Lung (tissue), 12 donors: ENCODE data around the gene LSM7. TPM values are rescaled to one million over a fixed set of nuclear protein-coding genes. Genes with fewer than 3 reads are reported as not detected.

Source experiments
- ATAC-seq: fragments of 200-7000 bp; cut with Tn5 transposase; one replicate; pipeline ENCODE4 v1.9.1; 2020; ENCODE audit warnings: moderate number of reproducible peaks; ENCODE audit not compliant: insufficient read depth, low FRiP score
- DNase-seq, 3 donors: peaks; one replicate each; pipeline ENCODE4 v3.0.0-alpha.2; 2013 to 2017
- H3K27ac ChIP-seq, 2 donors: one replicate each; pipeline ENCODE4 v1.5.1; 2013; ENCODE audit warnings: mild to moderate bottlenecking in 2 of 2, moderate library complexity in 2 of 2, control low read depth in 1 of 2, inconsistent platforms in 1 of 2, low read depth in 1 of 2, low read length in 1 of 2
- H3K27me3 ChIP-seq, 3 donors: one replicate each; pipeline ENCODE4 v1.5.1; 2013; ENCODE audit warnings: low read length in 2 of 3; ENCODE audit not compliant: control insufficient read depth in 3 of 3, insufficient read depth in 3 of 3
- H3K36me3 ChIP-seq, 4 donors: one replicate each; pipeline ENCODE4 v1.5.1; 2013; ENCODE audit warnings: low read length in 4 of 4, mild to moderate bottlenecking in 1 of 4, moderate library complexity in 1 of 4; ENCODE audit not compliant: control insufficient read depth in 4 of 4, insufficient read depth in 4 of 4
- H3K4me1 ChIP-seq, 5 donors: one replicate each; pipeline ENCODE4 v1.5.1; 2013; ENCODE audit warnings: low read length in 5 of 5, mild to moderate bottlenecking in 2 of 5, moderate library complexity in 1 of 5; ENCODE audit not compliant: control insufficient read depth in 5 of 5, insufficient read depth in 5 of 5
- H3K4me3 ChIP-seq: one replicate; pipeline ENCODE4 v1.5.1; 2013; ENCODE audit warnings: mild to moderate bottlenecking, control low read depth, moderate library complexity
- H3K9ac ChIP-seq, 2 donors: one replicate each; pipeline ENCODE4 v1.5.1; 2013; ENCODE audit warnings: low read length in 2 of 2, control low read depth in 1 of 2; ENCODE audit not compliant: insufficient read depth in 1 of 2
- H3K9me3 ChIP-seq, 4 donors: one replicate each; pipeline ENCODE4 v1.5.1; 2013; ENCODE audit warnings: low read length in 3 of 4, mild to moderate bottlenecking in 1 of 4, moderate library complexity in 1 of 4; ENCODE audit not compliant: control insufficient read depth in 4 of 4, insufficient read depth in 3 of 4
- WGBS, 2 donors: extraction: QIAGEN DNeasy Blood & Tissue Kit; methylation state at CpG; one replicate each; pipeline ENCODE4 v1.1.7; 2013; 5-methylcytosine and 5-hydroxymethylcytosine counted together
- polyA plus RNA-seq, 2 donors: library from polyadenylated mRNA; stranded (reverse); fragments of 200-250 nt; gene quantifications; one replicate each; pipeline ENCODE4 v1.2.1, GENCODE V29; 2013
- total RNA-seq, 2 donors: library from RNA; depleted of rRNA in 1 of 2; stranded (reverse); fragments of >200 nt in 1 of 2; gene quantifications; one replicate each; pipeline ENCODE4 v1.2.1, GENCODE V29; 2014 to 2021
- TF ChIP-seq, protein P1 (sequence below): IDR thresholded peaks from 2 replicates; pipeline ENCODE4 v1.5.1; 2012; ENCODE audit warnings: mild to moderate bottlenecking; ENCODE audit errors: control extremely low read depth, extremely low read depth
- donor health status: control.
- donor health status: control.
- donor health status: Bipolar disorder and iron deficiency.
- donor health status: healthy.
- donor health status: DM: yes; HTN: yes; CAD: no.

LSM7 gene
- total and polyA plus RNA-seq, 4 donors, result 54.9 to 307 (median 191) TPM

GRCh38 chr19:2357279-2358206, 29.2 kb upstream of the LSM7 start:
- Histone ChIP-seq H3K27me3 (peaks cover 0 to 29% (median 19%) of the 10 kb centered on the region in 3 donors), H3K9ac (no peak overlapping the region), H3K4me3 (no peak overlapping the region), H3K27ac (no peak overlapping the region), H3K4me1 (no peaks in the 10 kb centered on the region), H3K36me3 (peaks cover 0 to 20% (median 1%) of the 10 kb centered on the region in 4 donors), H3K9me3 (no peaks in the 10 kb centered on the region)
- TF ChIP-seq, protein P1, sequence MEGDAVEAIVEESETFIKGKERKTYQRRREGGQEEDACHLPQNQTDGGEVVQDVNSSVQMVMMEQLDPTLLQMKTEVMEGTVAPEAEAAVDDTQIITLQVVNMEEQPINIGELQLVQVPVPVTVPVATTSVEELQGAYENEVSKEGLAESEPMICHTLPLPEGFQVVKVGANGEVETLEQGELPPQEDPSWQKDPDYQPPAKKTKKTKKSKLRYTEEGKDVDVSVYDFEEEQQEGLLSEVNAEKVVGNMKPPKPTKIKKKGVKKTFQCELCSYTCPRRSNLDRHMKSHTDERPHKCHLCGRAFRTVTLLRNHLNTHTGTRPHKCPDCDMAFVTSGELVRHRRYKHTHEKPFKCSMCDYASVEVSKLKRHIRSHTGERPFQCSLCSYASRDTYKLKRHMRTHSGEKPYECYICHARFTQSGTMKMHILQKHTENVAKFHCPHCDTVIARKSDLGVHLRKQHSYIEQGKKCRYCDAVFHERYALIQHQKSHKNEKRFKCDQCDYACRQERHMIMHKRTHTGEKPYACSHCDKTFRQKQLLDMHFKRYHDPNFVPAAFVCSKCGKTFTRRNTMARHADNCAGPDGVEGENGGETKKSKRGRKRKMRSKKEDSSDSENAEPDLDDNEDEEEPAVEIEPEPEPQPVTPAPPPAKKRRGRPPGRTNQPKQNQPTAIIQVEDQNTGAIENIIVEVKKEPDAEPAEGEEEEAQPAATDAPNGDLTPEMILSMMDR, result no peak
- 92 to 94% methylated on average over 3 of the region's 3 CpGs for WGBS, 2 donors
- DNase-seq, result no peak
- no peak for ATAC-seq

GRCh38 chr19:2356036-2356646, 27.8 kb upstream of the LSM7 start:
- H3K9me3 ChIP-seq, result no peaks in the 10 kb centered on the region
- DNase-seq (no peak), ATAC-seq (no peak)
- 82 to 83% methylated on average over 21 of the region's 21 CpGs for WGBS, 2 donors
- TF ChIP-seq, protein P1, result no peak
- no peak overlapping the region for H3K4me3 ChIP-seq
- H3K4me1 ChIP-seq, result no peaks in the 10 kb centered on the region
- H3K27me3 ChIP-seq, result peaks cover 0 to 16% (median 10%) of the 10 kb centered on the region in 3 donors
- H3K27ac ChIP-seq, result no peak overlapping the region
- H3K9ac ChIP-seq, result no peak overlapping the region
- H3K36me3 ChIP-seq, result peaks cover 0 to 29% (median 1%) of the 10 kb centered on the region in 4 donors

- no peak for DNase-seq
Measured at GRCh38 chr19:2355168-2356035, 27.0 kb upstream of the LSM7 start.

More at GRCh38 chr19:2355168-2356035, 27.0 kb upstream of the LSM7 start:
- Histone ChIP-seq H3K36me3 (peaks cover 0 to 30% (median 3%) of the 10 kb centered on the region in 4 donors), H3K4me3 (no peak overlapping the region), H3K4me1 (no peaks in the 10 kb centered on the region), H3K9ac (no peak overlapping the region), H3K27me3 (peaks cover 0 to 12% (median 6%) of the 10 kb centered on the region in 3 donors), H3K9me3 (no peaks in the 10 kb centered on the region), H3K27ac (no peak overlapping the region)
- 86 to 89% methylated on average over 24 of the region's 24 CpGs for WGBS, 2 donors
- TF ChIP-seq, protein P1, result no peak
- no peak for ATAC-seq
